Measurements from ENCODE around the gene GPR139. TPM values are rescaled to one million over a fixed set of nuclear protein-coding genes. Genes with fewer than 3 reads are reported as not detected.

The GPR139 gene
- total RNA-seq, 2 donors from 2014 or later = not detected

DNA sequence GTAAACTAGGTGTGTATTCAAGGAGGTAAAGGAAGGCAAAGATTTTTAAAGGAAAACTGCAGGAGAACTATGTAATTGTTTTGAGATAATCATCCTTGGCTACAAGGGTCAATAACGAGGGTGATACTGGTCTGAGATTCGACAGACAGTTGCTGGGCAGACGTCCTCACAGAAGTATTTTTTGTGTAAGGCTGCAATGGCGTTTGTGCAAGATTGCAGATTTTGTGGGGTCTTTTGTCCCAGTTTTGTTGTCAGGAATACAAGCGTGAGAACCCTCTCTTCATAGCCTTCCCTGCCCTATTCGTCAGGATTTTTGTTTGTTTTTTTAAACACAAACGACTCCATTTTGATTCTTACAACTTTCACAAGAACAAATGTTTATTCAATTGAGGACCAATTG lies 57.5 kb downstream of the GPR139 start:
- no peaks in the 10 kb centered on the region for H3K36me3 ChIP-seq
- no peaks in the 10 kb centered on the region for H3K9me3 ChIP-seq
- TF ChIP-seq CTCF (IDR thresholded peaks at IDR 0.05) = no peak
- ATAC-seq (ENCODE audit: insufficient number of reproducible peaks, low FRiP score, low read depth) (no peak), DNase-seq (ENCODE audit: low spot score) (no peak)
- H3K4me3 ChIP-seq = no peak overlapping the region
- no peak overlapping the region for H3K27ac ChIP-seq
- H3K27me3 ChIP-seq (replicated peaks; ENCODE audit: insufficient read depth) = no peaks in the 10 kb centered on the region
- no peaks in the 10 kb centered on the region for H3K4me1 ChIP-seq (ENCODE audit: control insufficient read depth in 1 of 2, low read depth in 2 of 2)

GRCh38 chr16:20004931-20005330 lies 68.8 kb downstream of the GPR139 start:
- no peaks in the 10 kb centered on the region for H3K4me1 ChIP-seq (ENCODE audit: control insufficient read depth in 1 of 2, low read depth in 2 of 2)
- ATAC-seq (ENCODE audit: insufficient number of reproducible peaks, low FRiP score, low read depth) (no peak), DNase-seq (ENCODE audit: low spot score) (no peak)
- H3K9me3 ChIP-seq = no peaks in the 10 kb centered on the region
- no peak for TF ChIP-seq CTCF (IDR thresholded peaks at IDR 0.05)
- no peaks in the 10 kb centered on the region for H3K36me3 ChIP-seq
- H3K27ac ChIP-seq = no peak overlapping the region
- H3K27me3 ChIP-seq (replicated peaks; ENCODE audit: insufficient read depth) = no peaks in the 10 kb centered on the region
- H3K4me3 ChIP-seq = no peak overlapping the region

- H3K36me3 ChIP-seq = no peaks in the 10 kb centered on the region
- TF ChIP-seq CTCF (IDR thresholded peaks at IDR 0.05) = no peak
- no peak overlapping the region for H3K4me3 ChIP-seq
- H3K4me1 ChIP-seq (ENCODE audit: control insufficient read depth in 1 of 2, low read depth in 2 of 2) = no peaks in the 10 kb centered on the region
- no peaks in the 10 kb centered on the region for H3K27me3 ChIP-seq (replicated peaks; ENCODE audit: insufficient read depth)
- H3K27ac ChIP-seq = no peak overlapping the region
- no peaks in the 10 kb centered on the region for H3K9me3 ChIP-seq
- DNase-seq (ENCODE audit: low spot score) = no peak
- ATAC-seq (ENCODE audit: insufficient number of reproducible peaks, low FRiP score, low read depth) = no peak
These were observed 70.8 kb downstream of the GPR139 start for GRCh38 chr16:20002936-20003335.

GRCh38 chr16:20001856-20002707 lies 71.6 kb downstream of the GPR139 start:
- H3K4me3 ChIP-seq = no peak overlapping the region
- DNase-seq (ENCODE audit: low spot score) (no peak), ATAC-seq (ENCODE audit: insufficient number of reproducible peaks, low FRiP score, low read depth) (no peak)
- no peaks in the 10 kb centered on the region for H3K27me3 ChIP-seq (replicated peaks; ENCODE audit: insufficient read depth)
- no peak for TF ChIP-seq CTCF (IDR thresholded peaks at IDR 0.05)
- no peaks in the 10 kb centered on the region for H3K36me3 ChIP-seq
- no peak overlapping the region for H3K27ac ChIP-seq
- no peaks in the 10 kb centered on the region for H3K9me3 ChIP-seq
- no peaks in the 10 kb centered on the region for H3K4me1 ChIP-seq (ENCODE audit: control insufficient read depth in 1 of 2, low read depth in 2 of 2)

DNA sequence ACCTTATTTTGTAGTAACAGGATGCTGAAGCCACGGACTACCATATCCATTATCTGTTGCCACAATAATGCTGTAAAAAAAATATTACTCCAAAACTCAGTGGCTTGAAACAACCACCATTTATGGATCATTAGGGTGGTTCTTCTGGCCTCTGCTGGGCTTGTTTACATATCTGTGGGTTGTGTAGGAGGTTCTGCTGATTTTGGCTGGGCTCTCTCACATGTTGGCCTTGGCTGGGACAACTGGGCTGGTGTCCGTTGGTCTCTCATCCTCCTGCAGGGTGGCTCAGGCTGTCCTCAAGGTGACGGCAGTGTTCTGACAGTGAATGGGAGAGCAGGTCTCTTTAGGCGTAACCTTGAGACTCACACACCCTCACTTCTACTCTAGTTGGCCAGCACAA lies 76.0 kb downstream of the GPR139 start:
- H3K4me1 ChIP-seq (ENCODE audit: control insufficient read depth in 1 of 2, low read depth in 2 of 2) = no peaks in the 10 kb centered on the region
- DNase-seq (ENCODE audit: low spot score) = no peak
- no peaks in the 10 kb centered on the region for H3K36me3 ChIP-seq
- no peaks in the 10 kb centered on the region for H3K9me3 ChIP-seq
- no peaks in the 10 kb centered on the region for H3K27me3 ChIP-seq (replicated peaks; ENCODE audit: insufficient read depth)
- no peak for ATAC-seq (ENCODE audit: insufficient number of reproducible peaks, low FRiP score, low read depth)
- no peak overlapping the region for H3K4me3 ChIP-seq
- H3K27ac ChIP-seq = no peak overlapping the region
- no peak for TF ChIP-seq CTCF (IDR thresholded peaks at IDR 0.05)

Measured in thoracic aorta (tissue), 2 donors.